ENCODE data around the gene IFT122. TPM values are rescaled to one million over a fixed set of nuclear protein-coding genes. Genes with fewer than 3 reads are reported as not detected.

IFT122 gene
- total RNA-seq, 5 donors from 2014 or later (not counting 1 experiment from before 2014, with no cell fraction given), result 15.0 to 23.9 (median 18.1) TPM

DNA sequence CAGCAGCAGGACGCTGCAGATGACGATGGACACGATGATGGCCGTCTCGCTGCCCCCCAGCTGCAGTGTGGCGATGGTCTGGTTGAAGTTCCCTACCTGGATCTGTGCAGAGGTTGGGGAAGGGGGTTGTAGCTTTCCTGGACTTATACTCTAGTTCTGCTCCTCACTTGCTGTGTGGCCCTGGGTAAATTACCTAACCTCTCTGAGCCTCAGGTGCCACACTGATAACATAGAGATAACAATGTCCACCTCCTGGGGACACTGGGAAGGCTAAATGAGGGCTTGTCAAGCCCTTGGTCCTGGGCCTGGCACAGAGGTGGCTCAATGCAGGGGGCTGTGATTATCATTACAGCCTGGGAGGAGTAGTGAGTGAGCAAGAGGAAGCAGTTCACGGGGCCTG lies 129.8 kb downstream of the IFT122 start:
- no peak for DNase-seq
- Histone ChIP-seq H3K36me3 (ENCODE audit: control insufficient read depth in 2 of 2, extremely low read depth in 1 of 2, insufficient read depth in 1 of 2, low read length in 1 of 2) (peaks cover 0 to 3% of the 10 kb centered on the region in 2 donors), H3K27me3 (replicated peaks in 1 of 2; ENCODE audit: control insufficient read depth in 2 of 2, extremely low read depth in 1 of 2, insufficient read depth in 2 of 2, low read length in 1 of 2) (no peaks in the 10 kb centered on the region), H3K9me3 (no peaks in the 10 kb centered on the region), H3K4me3 (ENCODE audit: control insufficient read depth in 1 of 2, extremely low read depth in 1 of 2, low read length in 1 of 2) (no peak overlapping the region), H3K27ac (ENCODE audit: low read length) (no peak overlapping the region), H3K4me1 (ENCODE audit: control insufficient read depth in 1 of 2, extremely low read depth in 1 of 2, insufficient read depth in 2 of 2, low read length in 2 of 2) (peaks cover 0 to 41% of the 10 kb centered on the region in 2 experiments)
- 93% methylated on average over 2 of the region's 7 CpGs for WGBS (ENCODE audit: insufficient coverage)
- no peaks in the 10 kb centered on the region for H3K9me3 Mint-ChIP-seq
- H3K27ac Mint-ChIP-seq, result peak overlapping the region; percentile 57 to 71
- no peak for ATAC-seq (replicated peaks in 1 of 4)
- no peaks in the 10 kb centered on the region for H3K27me3 Mint-ChIP-seq
- peaks cover 4% of the 10 kb centered on the region for H3K36me3 Mint-ChIP-seq
- POLR2A ChIA-PET, result no interaction called here
- H3K4me3 Mint-ChIP-seq, result no peak overlapping the region
- peaks cover 0 to 24% (median 5%) of the 10 kb centered on the region in 3 donors for H3K4me1 Mint-ChIP-seq
- CTCF ChIA-PET, result no interaction called here

Other genes starting within 250 kb of the IFT122 start
- gene COPG1, start 190.6 kb upstream of the IFT122 start, total RNA-seq, result 100 to 1,000 TPM in 4 of 5 donors, 10 to 100 TPM in 1; 96.0 to 139 (median 116) TPM
- 10 to 100 TPM; 55.2 to 60.7 (median 57.6) TPM for gene HMCES, start 161.4 kb upstream of the IFT122 start, total RNA-seq
- gene EFCAB12, start 11.6 kb upstream of the IFT122 start, total RNA-seq, result 1 to 10 TPM; 1.2 to 2.7 (median 2.2) TPM
- 10 to 100 TPM; 43.1 to 59.4 (median 45.2) TPM for gene MBD4, start 276 bp upstream of the IFT122 start, total RNA-seq
- gene RHO, start 88.4 kb downstream of the IFT122 start, total RNA-seq, result under 1 TPM in 2 of 5 donors, not detected in 3; 0.09 to 0.10 TPM
- not detected for gene H1-8, start 103.0 kb downstream of the IFT122 start, total RNA-seq
- gene PLXND1, start 166.5 kb downstream of the IFT122 start, total RNA-seq, result 10 to 100 TPM; 13.6 to 53.3 (median 44.9) TPM

Measured in T-cell (primary cell).